HepG2 (cell line): Measurements from ENCODE around the gene ASIC2. TPM values are rescaled to one million over a fixed set of nuclear protein-coding genes. Genes with fewer than 3 reads are reported as not detected.

Source experiments
- ATAC-seq: fragments of 200-7000 bp; cut with Tn5 transposase; 3 replicates; pipeline ENCODE4 v1.9.1; 2020; ENCODE audit warnings: mild to moderate bottlenecking, moderate library complexity
- BruUV-seq: library from RNA; stranded (reverse); fragments of 400-500 nt; replicated peaks from 2 replicates; lab custom pipeline; 2021; lab: Mats Ljungman, UMichigan
- CTCF ChIA-PET: fragments of 300-600 bp; formaldehyde crosslinking; extraction: SDS; loops from one replicate; lab custom pipeline; 2021; ENCODE audit warnings: low total read pairs, inconsistent platforms, low intra/inter-chr PET ratio; lab: Yijun Ruan, JAX
- POLR2A ChIA-PET: fragments of 350-600 bp; sonication (Branson Sonifier 250); formaldehyde crosslinking; loops from one replicate; lab custom pipeline; 2020; ENCODE audit warnings: antibody characterized with exemption, inconsistent platforms; lab: Yijun Ruan, JAX
- DNase-seq: peaks from one replicate; pipeline ENCODE4 v3.0.0-alpha.2; 2015; ENCODE audit warnings: low spot score
- FAIRE-seq: peaks from 3 replicates; lab custom pipeline; 2011; peaks lifted over from hg19 to GRCh38; lab: Jason Lieb, UNC
- H2AFZ ChIP-seq: one replicate; pipeline ENCODE4 v1.6.1; 2011; ENCODE audit warnings: low read length, inconsistent platforms
- H3K27ac ChIP-seq: fragments of 300-600 bp; 3 replicates; pipeline ENCODE4 v1.8.0; 2011; ENCODE audit warnings: mixed run types, mild to moderate bottlenecking, mixed read lengths, low read length, inconsistent platforms; ENCODE audit not compliant: insufficient read depth; ENCODE audit errors: extremely low read length
- H3K27me3 ChIP-seq, 2 experiments: fragments of 200-600 bp in 1 of 2; 2 replicates in 1 of 2; 3 replicates in 1 of 2; pipeline versions ENCODE4 v1.6.0 to v1.8.0; 2011; ENCODE audit warnings: low read length in 2 of 2, mild to moderate bottlenecking in 2 of 2, moderate library complexity in 2 of 2, inconsistent platforms in 1 of 2; ENCODE audit not compliant: insufficient read depth in 2 of 2, control insufficient read depth in 1 of 2
- H3K36me3 ChIP-seq, 2 experiments: fragments of 200-600 bp in 1 of 2; replicated peaks in 1 of 2; 2 replicates in 1 of 2; 3 replicates in 1 of 2; pipeline versions ENCODE4 v1.5.1 to v1.8.0; 2011; ENCODE audit warnings: low read length in 2 of 2, inconsistent platforms in 1 of 2; ENCODE audit not compliant: insufficient read depth in 2 of 2, control insufficient read depth in 1 of 2
- H3K4me1 ChIP-seq: 2 replicates; pipeline ENCODE4 v1.5.1; 2012; ENCODE audit warnings: low read length, inconsistent platforms; ENCODE audit not compliant: insufficient read depth
- H3K4me2 ChIP-seq: 2 replicates; pipeline ENCODE4 v1.6.0; 2011; ENCODE audit warnings: low read depth, low read length, inconsistent platforms
- H3K4me3 ChIP-seq, 3 experiments: fragments of 200-600 bp in 1 of 3; sonication (generic), shearing (Covaris generic) in 1 of 3; replicated peaks in 1 of 3; 2 replicates each; pipeline ENCODE4 v1.5.1; 2011 to 2016; ENCODE audit warnings: low read length in 3 of 3, inconsistent platforms in 2 of 3, low read depth in 2 of 3, mild to moderate bottlenecking in 2 of 3, control low read depth in 1 of 3, mixed read lengths in 1 of 3; ENCODE audit not compliant: insufficient read depth in 1 of 3
- H3K79me2 ChIP-seq: one replicate; pipeline ENCODE4 v1.6.1; 2011; ENCODE audit warnings: low read length, inconsistent platforms; ENCODE audit not compliant: insufficient read depth
- H3K9ac ChIP-seq: 2 replicates; pipeline ENCODE4 v1.6.0; 2011; ENCODE audit warnings: mild to moderate bottlenecking, low read depth, low read length, inconsistent platforms; ENCODE audit not compliant: insufficient read depth
- H3K9me3 ChIP-seq: 2 replicates; pipeline ENCODE4 v1.5.1; 2012; ENCODE audit warnings: mild to moderate bottlenecking, low read length
- H4K20me1 ChIP-seq: 2 replicates; pipeline ENCODE4 v1.6.0; 2011; ENCODE audit warnings: inconsistent platforms, mild to moderate bottlenecking, low read length, moderate library complexity; ENCODE audit not compliant: insufficient read depth
- PTBP1 ChIP-seq: fragments of 200-400 bp; formaldehyde crosslinking; IDR thresholded peaks from 2 replicates; pipeline ENCODE4 v1.6.1; 2018; ENCODE audit warnings: low read length, low read depth; ENCODE audit not compliant: poor library complexity, severe bottlenecking
- SAFB2 ChIP-seq: sonication (generic); formaldehyde crosslinking; IDR thresholded peaks from 2 replicates; pipeline ENCODE4 v1.5.1; 2020; ENCODE audit warnings: missing genetic modification reagents, low read depth, mild to moderate bottlenecking, borderline replicate concordance
- SRSF9 ChIP-seq: fragments of 200-400 bp; formaldehyde crosslinking; IDR thresholded peaks from 2 replicates; pipeline ENCODE4 v1.6.1; 2018; ENCODE audit warnings: borderline replicate concordance, mild to moderate bottlenecking, low read depth, low read length; ENCODE audit not compliant: insufficient read depth, poor library complexity, severe bottlenecking
- XRCC5 ChIP-seq: fragments of 200-400 bp; formaldehyde crosslinking; optimal IDR thresholded peaks from 2 replicates; pipeline ENCODE3; 2017; ENCODE audit warnings: mild to moderate bottlenecking, low read length
- ZNF562 ChIP-seq: sonication (generic); formaldehyde crosslinking; IDR thresholded peaks from 2 replicates; pipeline ENCODE4 v1.8.0; 2022; ENCODE audit warnings: missing genetic modification reagents, borderline replicate concordance
- ZNF607 ChIP-seq: sonication (generic); formaldehyde crosslinking; IDR thresholded peaks from 2 replicates; pipeline ENCODE4 v1.5.1; 2020; ENCODE audit warnings: missing genetic modification reagents, mild to moderate bottlenecking, borderline replicate concordance
- in situ Hi-C: cut with HindIII; loops from 2 replicates; pipeline ENCODE4 v1.10.0; 2017; ENCODE audit warnings: low pct_unique_long_range_greater_than_20kb; ENCODE audit not compliant: extremely low pct_ligation_motif_present
- intact Hi-C: fragments of 100-400 bp; cut with micrococcal nuclease; formaldehyde crosslinking; loops from one replicate; pipeline ENCODE4 v1.10.0; 2022; ENCODE audit not compliant: unreplicated experiment
- polyA plus RNA-seq, 8 experiments: library from polyadenylated mRNA; depleted of rRNA in 3 of 8; stranded (reverse) in 7 of 8; unstranded in 1 of 8; fragments of >200 nt; fragmentation: Illumina TruSeq in 4 of 8; extraction: Trizol in 4 of 8; gene quantifications; 2 replicates each; pipeline versions ENCODE4 v1.2.1 to v1.2.3, GENCODE V29; 2011 to 2016; ENCODE audit warnings: low read depth in 4 of 8, missing spikeins in 1 of 8, mixed read lengths in 1 of 8; ENCODE audit not compliant: insufficient read depth in 1 of 8
- total RNA-seq, 5 experiments: library from RNA; depleted of rRNA; stranded (reverse); fragments of >200 nt; fragmentation: Illumina TruSeq; extraction: Trizol; gene quantifications; 2 replicates each; pipeline ENCODE4 v1.2.3, GENCODE V29; 2016; ENCODE audit warnings: low read depth in 1 of 5
- TF ChIP-seq, protein P1 (sequence below): sonication (generic); formaldehyde crosslinking; conservative IDR thresholded peaks from 2 replicates; pipeline ENCODE4 v1.5.0; 2020; ENCODE audit warnings: missing genetic modification reagents

The ASIC2 gene
- total and polyA plus RNA-seq, 2 of the 13 experiments (the other 11 are each of a cell fraction or from before 2014, with no cell fraction given), result not detected

DNA sequence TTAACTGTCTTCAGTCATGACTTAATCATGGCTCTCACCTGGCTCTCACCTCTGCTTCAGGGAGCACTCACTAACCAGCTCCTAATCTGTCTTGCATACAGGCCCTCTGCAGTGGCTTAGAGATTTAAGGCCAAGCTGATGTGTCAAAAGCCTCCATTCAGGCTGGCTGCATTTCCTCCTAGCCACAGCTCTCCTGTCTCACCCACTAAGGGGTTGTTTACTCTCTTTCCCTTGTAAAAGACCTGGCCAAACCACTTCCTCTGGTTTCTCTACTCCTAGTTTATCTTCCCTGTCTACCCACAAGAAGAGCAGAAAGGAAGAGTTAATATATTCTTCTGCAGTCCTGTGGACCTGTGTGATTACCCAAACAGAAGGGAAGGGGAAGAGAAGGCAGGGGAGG lies 9.3 kb upstream of the ASIC2 start:
- in situ Hi-C loops, result no loop called here
- BruUV-seq, result no TSS peak
- Histone ChIP-seq H3K4me1 (no peaks in the 10 kb centered on the region), H3K9ac (no peak overlapping the region), H4K20me1 (no peaks in the 10 kb centered on the region), H3K79me2 (no peaks in the 10 kb centered on the region), H3K27ac (no peak overlapping the region), H3K9me3 (no peaks in the 10 kb centered on the region)
- POLR2A ChIA-PET, result no interaction called here
- TF ChIP-seq SRSF9 (no peak), SAFB2 (CRISPR knock-in tag) (no peak), PTBP1 (no peak)
- TF ChIP-seq, all 625 proteins: peak for 0
- ATAC-seq (no peak), FAIRE-seq (no peak), DNase-seq (no peak)
- Histone ChIP-seq H3K36me3 (no peaks in the 10 kb centered on the region), H3K4me3 (no peak overlapping the region), H2AFZ (no peak overlapping the region), H3K27me3 (no peaks in the 10 kb centered on the region), H3K4me2 (no peak overlapping the region)
- intact Hi-C loops, result no loop called here
- CTCF ChIA-PET, result no interaction called here

DNA sequence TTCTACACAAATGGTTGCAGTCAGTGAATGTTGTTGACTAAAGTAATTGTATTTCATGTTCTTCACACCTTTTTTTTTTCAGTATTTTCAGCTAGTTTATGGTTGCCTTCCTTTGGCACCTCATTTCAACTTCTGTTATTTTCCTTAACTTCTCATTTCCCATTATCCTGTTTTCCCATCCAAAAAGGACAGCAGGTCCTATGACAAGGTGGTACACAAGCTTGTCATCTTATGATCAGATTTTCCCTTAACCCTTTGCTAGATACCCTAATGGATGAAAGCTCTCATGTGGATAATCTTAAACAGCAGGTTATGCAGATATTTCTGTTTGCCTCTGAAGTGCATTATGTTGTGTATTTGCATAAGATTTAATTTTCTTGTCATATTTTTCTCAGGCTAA lies 7.1 kb upstream of the ASIC2 start:
- TF ChIP-seq, protein P1, sequence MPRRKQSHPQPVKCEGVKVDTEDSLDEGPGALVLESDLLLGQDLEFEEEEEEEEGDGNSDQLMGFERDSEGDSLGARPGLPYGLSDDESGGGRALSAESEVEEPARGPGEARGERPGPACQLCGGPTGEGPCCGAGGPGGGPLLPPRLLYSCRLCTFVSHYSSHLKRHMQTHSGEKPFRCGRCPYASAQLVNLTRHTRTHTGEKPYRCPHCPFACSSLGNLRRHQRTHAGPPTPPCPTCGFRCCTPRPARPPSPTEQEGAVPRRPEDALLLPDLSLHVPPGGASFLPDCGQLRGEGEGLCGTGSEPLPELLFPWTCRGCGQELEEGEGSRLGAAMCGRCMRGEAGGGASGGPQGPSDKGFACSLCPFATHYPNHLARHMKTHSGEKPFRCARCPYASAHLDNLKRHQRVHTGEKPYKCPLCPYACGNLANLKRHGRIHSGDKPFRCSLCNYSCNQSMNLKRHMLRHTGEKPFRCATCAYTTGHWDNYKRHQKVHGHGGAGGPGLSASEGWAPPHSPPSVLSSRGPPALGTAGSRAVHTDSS (CRISPR knock-in tag), result no peak
- TF ChIP-seq XRCC5 (no peak), ZNF562 (no peak), ZNF607 (no peak)
- TF ChIP-seq, all 625 proteins: peak for 0
- BruUV-seq, result no TSS peak
- CTCF ChIA-PET, result no interaction called here
- no peak for ATAC-seq
- Histone ChIP-seq H3K36me3 (no peaks in the 10 kb centered on the region), H3K4me2 (no peak overlapping the region), H3K27me3 (no peaks in the 10 kb centered on the region), H3K9ac (no peak overlapping the region), H3K9me3 (no peaks in the 10 kb centered on the region), H4K20me1 (no peaks in the 10 kb centered on the region), H3K4me1 (no peaks in the 10 kb centered on the region), H3K4me3 (no peak overlapping the region), H3K79me2 (no peaks in the 10 kb centered on the region), H3K27ac (no peak overlapping the region), H2AFZ (no peak overlapping the region)
- DNase-seq, result no peak
- intact Hi-C loops (no loop called here), in situ Hi-C loops (no loop called here)
- no peak for FAIRE-seq
- POLR2A ChIA-PET, result no interaction called here
